IPS-18a (cell line): ENCODE measurements around the gene NOTUM.

ENCODE experiments used
- H3K27ac ChIP-seq: one replicate; pipeline ENCODE4 v1.5.1; 2013; ENCODE audit warnings: low read length
- H3K27me3 ChIP-seq: one replicate; pipeline ENCODE4 v1.6.1; 2013; ENCODE audit warnings: mild to moderate bottlenecking, low read length; ENCODE audit not compliant: control insufficient read depth, insufficient read depth
- H3K36me3 ChIP-seq: one replicate; pipeline ENCODE4 v1.6.1; 2013; ENCODE audit warnings: low read depth, low read length; ENCODE audit not compliant: control insufficient read depth
- H3K4me1 ChIP-seq: one replicate; pipeline ENCODE4 v1.6.1; 2013; ENCODE audit warnings: low read depth, low read length; ENCODE audit not compliant: control insufficient read depth
- H3K4me3 ChIP-seq: one replicate; pipeline ENCODE4 v1.5.1; 2013; ENCODE audit warnings: low read length
- H3K9ac ChIP-seq: one replicate; pipeline ENCODE4 v1.6.1; 2013; ENCODE audit warnings: mild to moderate bottlenecking, low read length, moderate library complexity
- H3K9me3 ChIP-seq: one replicate; pipeline ENCODE4 v1.6.1; 2013; ENCODE audit warnings: low read depth, low read length; ENCODE audit not compliant: control insufficient read depth

The NOTUM gene

DNA sequence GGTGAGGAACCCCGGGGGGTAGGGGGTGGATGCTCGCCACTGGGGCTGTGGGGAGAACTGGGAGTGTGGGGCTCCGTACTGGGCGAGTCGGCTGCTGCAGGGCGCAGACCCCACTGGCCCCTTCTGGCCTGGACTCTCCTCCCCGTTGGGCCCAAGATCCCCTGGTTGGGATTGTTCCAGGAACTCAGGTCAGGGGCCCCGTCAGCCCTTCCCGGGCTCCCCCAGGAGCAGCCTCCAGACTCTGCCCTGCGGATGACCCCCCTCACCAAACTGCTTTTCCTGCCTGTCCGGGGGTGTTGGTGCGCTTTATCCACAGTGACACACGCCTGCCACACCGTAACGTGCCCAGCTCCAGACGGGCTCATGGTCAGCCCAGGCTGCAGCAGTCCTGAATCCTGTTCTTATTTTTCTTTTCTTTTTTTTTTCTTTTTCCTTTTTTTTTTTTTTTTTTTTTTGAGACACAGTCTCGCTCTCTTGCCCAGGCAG, 40.6 kb upstream of the NOTUM start:
- H3K4me1 ChIP-seq, result no peaks in the 10 kb centered on the region
- H3K36me3 ChIP-seq, result no peaks in the 10 kb centered on the region
- H3K27ac ChIP-seq, result no peak overlapping the region
- no peaks in the 10 kb centered on the region for H3K27me3 ChIP-seq
- H3K9ac ChIP-seq, result no peak overlapping the region
- no peaks in the 10 kb centered on the region for H3K9me3 ChIP-seq
- no peak overlapping the region for H3K4me3 ChIP-seq

DNA sequence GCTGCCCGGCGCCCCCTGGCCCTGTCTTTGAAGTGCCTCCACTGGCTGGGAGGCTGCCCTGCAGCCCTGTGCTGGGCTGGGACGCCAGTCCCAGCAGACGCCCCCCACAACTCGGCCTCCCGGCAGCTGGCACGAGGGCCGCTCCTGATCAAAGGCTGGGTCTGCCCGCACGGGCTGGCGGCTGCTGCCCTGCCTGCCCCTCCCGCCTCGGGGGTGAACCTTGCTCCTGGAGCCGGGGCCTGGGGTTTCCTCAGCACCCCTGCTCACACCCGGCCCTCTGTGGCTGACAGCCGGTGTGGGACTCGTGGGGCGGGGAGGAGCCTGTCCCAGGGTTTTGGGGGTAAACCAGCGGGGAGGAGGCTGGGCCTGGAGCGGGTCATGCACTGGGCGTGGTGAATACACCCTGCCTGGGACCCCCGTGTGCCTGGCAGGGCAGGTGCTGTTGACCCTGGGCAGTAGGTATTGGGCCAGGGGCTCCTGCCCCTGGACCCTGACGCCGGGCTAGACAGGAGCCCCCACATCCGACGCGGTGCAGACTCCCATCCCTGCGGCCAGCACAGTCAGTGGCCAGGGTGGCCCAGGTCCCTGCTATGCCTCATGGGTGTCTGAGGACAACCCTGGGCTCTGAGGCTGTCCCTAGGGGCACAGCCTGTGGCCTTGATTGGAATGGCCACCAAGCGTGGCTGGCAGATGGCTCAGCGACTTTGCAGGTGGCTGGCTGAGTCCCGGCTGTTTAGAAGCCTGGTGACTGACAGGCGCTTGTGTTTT, 40.0 kb upstream of the NOTUM start:
- H3K9ac ChIP-seq, result no peak overlapping the region
- no peaks in the 10 kb centered on the region for H3K36me3 ChIP-seq
- H3K27ac ChIP-seq, result no peak overlapping the region
- H3K27me3 ChIP-seq, result no peaks in the 10 kb centered on the region
- H3K9me3 ChIP-seq, result no peaks in the 10 kb centered on the region
- H3K4me3 ChIP-seq, result no peak overlapping the region
- H3K4me1 ChIP-seq, result no peaks in the 10 kb centered on the region

DNA sequence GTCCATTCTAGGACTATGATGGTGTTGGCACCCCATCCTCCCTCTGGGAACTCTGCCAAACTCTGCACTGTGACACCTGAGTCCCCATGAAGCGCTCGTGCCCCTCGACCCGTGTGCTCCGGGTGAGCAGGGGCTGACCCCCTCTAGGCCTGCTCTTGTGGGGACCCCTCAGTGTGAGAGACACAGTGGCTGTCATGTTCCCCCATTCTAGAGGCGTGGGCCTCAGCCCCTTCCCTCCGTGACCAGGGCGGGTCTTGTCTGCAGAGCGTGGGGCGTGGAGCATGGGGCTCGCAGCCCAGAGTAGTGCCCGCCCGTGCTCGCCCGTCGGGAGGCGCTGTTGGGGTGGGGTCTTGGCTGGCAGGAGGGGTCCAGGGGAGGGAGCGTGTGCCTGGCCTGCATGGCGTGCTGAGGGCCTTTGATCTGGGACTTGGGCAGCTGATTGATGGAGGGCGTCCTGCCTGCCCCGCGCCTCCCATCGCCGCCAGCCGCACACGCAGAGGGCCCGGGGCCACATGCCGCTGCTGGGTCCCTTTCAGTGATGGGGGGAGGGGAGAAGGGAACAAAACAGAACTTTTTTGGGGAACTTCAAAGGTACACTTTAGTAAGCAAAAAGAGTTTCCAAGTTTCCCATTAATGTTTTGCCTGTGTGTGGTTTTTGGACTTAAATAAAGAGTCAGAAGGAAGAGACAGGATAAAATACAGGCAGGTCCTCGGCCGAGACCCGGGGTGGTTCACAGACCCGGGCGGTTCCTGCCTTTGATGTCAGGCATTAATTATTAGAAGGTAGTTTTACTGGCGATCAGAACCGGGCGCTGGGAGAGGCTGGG, 39.2 kb upstream of the NOTUM start:
- no peak overlapping the region for H3K4me3 ChIP-seq
- H3K4me1 ChIP-seq, result no peaks in the 10 kb centered on the region
- H3K9me3 ChIP-seq, result no peaks in the 10 kb centered on the region
- no peaks in the 10 kb centered on the region for H3K27me3 ChIP-seq
- H3K27ac ChIP-seq, result no peak overlapping the region
- H3K36me3 ChIP-seq, result no peaks in the 10 kb centered on the region
- H3K9ac ChIP-seq, result no peak overlapping the region

DNA sequence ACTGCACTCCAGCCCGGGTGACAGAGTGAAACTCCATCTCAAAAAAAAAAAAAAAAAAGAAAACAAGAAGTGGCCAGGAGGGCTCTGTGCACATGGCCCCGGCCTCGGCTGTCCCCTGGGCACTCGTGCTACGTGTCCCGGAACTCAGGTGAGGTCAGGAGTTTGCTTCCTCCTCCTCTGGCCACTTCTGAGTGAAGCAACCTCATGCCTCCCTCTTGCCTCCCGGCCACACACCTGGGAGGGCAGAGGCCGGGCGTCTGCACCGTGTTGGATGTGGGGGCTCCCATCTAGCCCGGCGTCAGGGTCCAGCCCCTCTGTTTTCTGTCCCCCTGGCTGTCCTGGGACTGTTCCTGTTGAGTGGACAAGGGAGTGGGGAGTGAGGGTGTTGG, 38.6 kb upstream of the NOTUM start:
- Histone ChIP-seq H3K27me3 (no peaks in the 10 kb centered on the region), H3K27ac (no peak overlapping the region), H3K4me3 (no peak overlapping the region), H3K9me3 (no peaks in the 10 kb centered on the region), H3K4me1 (no peaks in the 10 kb centered on the region), H3K9ac (no peak overlapping the region), H3K36me3 (no peaks in the 10 kb centered on the region)

DNA sequence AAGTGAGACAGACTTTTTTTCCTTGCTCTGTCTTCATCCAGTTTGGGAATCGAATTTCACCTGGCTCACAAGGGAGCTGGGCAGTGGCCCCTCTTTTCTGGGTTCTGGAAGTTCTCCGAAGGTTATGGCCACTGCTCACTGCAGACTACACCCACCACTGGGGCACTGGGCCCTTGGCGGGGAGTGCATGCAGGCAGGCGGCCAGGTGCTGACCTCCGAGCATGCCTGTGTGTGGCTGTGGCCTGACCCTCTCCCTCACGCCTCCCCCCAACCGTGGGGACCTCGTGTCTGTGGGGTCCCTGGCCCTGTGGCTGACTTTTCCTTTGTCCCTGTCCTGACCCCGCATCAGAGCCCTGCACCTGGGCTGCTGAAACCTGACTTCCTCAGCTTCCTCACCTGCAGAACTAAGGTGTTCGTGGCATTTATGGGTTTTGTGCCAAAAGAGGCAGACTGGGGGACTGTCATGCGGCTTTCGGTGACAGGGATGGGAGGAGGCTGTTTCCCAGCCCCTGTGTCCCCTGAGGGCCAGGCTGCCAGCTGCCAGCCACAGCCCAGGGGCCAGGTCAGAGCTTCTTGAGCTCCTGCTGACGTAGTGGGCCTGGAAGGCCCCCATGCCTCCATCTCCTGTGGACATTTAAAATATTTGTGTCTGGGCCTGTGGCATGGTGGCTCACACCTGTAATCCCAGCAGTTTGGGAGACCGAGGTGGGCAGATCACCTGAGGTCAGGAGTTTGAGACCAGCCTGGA, 37.9 kb upstream of the NOTUM start:
- no peak overlapping the region for H3K4me3 ChIP-seq
- no peaks in the 10 kb centered on the region for H3K36me3 ChIP-seq
- no peak overlapping the region for H3K9ac ChIP-seq
- no peaks in the 10 kb centered on the region for H3K9me3 ChIP-seq
- H3K27ac ChIP-seq, result no peak overlapping the region
- H3K4me1 ChIP-seq, result no peaks in the 10 kb centered on the region
- H3K27me3 ChIP-seq, result no peaks in the 10 kb centered on the region

DNA sequence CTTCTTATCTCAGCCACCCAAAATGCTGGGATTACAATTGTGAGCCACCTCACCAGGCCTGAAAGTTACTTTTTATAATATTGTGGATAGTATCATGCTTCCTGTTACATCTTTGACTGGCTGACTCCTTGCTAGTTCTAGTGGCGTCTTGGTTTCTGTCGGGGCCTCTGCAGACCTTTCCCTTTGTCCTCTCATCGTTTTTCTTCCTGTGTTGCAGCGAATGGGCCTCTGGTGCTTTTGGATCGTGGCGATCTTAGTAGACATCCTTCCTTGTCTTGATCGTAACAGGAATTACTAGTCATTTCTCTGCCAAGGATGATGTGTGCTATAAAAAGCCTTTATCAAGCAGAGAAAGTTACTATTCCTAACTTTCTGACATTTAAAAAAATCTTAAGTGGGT, 37.2 kb upstream of the NOTUM start:
- Histone ChIP-seq H3K9ac (no peak overlapping the region), H3K27ac (no peak overlapping the region), H3K4me1 (peaks cover 3% of the 10 kb centered on the region), H3K9me3 (no peaks in the 10 kb centered on the region), H3K36me3 (no peaks in the 10 kb centered on the region), H3K4me3 (no peak overlapping the region), H3K27me3 (no peaks in the 10 kb centered on the region)

DNA sequence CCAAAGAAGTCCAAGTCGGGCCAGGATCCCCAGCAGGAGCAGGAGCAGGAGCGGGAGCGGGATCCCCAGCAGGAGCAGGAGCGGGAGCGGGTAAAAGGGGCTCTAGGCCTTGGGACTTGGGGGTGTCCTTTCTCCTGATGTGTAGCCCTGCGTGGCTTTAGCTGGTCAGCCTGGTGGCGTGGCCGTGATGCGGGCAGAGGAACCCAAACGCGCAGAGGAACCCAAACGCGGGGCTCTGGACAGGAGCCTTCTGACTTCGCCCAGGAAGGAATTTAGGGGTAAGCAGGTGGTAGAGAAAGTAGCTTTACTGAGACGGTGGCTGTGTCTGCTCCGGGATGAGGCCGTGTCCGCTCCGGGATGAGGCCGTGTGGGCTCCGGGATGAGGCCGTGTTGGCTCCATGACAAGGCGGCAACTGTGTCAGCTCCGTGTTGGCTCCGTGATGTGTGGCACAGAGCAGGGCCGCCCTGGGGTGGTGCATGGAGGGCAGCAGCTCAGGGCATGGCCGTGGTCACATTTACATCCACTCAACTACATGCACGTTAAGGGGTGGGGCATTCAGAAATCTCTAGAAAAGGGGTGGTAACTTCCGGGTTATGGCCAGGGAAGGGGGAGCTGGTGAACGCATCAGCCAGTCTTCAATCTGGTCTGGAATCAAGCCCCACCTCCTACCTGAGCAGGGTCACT, 35.9 kb upstream of the NOTUM start:
- Histone ChIP-seq H3K9me3 (no peaks in the 10 kb centered on the region), H3K27me3 (no peaks in the 10 kb centered on the region), H3K36me3 (no peaks in the 10 kb centered on the region), H3K27ac (no peak overlapping the region), H3K4me1 (peaks cover 14% of the 10 kb centered on the region), H3K4me3 (no peak overlapping the region), H3K9ac (no peak overlapping the region)

DNA sequence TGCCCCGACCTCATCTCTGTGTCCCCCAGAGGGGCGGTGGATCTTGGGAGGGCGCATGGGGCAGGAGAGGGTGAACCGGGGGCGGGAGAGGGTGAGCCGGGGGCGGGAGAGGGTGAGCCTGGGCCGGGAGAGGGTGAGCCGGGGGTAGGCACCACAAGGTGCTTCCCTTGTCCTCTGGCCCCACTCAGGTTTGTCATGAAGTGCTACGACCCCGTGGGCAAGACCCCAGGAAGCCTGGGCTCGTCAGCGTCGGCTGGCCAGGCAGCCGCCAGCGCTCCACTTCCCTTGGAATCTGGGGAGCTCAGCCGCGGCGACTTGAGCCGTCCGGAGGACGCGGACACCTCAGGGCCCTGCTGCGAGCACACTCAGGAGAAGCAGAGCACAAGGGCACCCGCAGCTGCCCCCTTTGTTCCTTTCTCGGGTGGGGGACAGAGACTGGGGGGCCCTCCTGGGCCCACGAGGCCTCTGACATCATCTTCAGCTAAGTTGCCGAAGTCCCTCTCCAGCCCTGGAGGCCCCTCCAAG, 35.3 kb upstream of the NOTUM start:
- Histone ChIP-seq H3K9ac (no peak overlapping the region), H3K36me3 (no peaks in the 10 kb centered on the region), H3K4me3 (no peak overlapping the region), H3K27me3 (no peaks in the 10 kb centered on the region), H3K4me1 (peaks cover 15% of the 10 kb centered on the region), H3K9me3 (no peaks in the 10 kb centered on the region), H3K27ac (no peak overlapping the region)

DNA sequence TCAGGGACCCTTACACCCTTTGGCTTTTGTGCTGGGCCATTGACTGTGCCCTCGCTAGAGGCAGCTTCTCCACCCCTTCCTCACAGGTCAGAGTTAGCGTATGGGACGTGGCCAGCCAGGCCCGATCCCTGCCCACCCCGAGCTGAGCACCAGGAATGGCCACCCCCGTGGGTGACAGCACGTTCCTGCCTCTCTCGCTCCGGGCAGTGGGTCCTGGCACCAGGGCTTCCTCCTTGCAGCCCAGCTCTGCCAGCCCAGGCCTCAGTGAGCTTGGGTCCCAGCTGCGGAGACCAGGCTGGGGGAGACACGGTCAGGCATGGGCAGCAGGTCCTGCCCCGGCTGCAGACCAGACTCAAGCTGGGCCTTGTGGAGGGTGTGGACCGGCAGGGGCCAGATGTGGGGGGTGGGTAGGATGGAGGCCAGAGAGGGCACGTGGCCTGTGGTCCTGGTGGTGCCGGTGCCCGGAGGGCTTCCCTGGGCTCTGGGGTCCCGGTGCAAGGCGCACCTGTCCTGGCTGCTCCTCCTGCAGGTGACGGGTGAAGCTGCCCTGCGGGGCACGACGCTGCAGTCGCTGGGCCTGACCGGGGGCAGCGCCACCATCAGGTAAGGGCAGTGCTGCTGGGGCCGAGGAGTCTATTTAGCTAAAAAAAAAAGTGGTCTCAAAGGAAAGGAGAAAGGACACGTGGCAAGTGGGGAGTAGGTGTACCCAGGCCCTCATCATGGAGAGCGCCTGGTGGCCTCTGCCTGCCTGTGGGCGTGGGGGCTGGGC, 34.7 kb upstream of the NOTUM start:
- peaks cover 18% of the 10 kb centered on the region for H3K4me1 ChIP-seq
- no peaks in the 10 kb centered on the region for H3K9me3 ChIP-seq
- no peaks in the 10 kb centered on the region for H3K27me3 ChIP-seq
- H3K4me3 ChIP-seq, result no peak overlapping the region
- no peaks in the 10 kb centered on the region for H3K36me3 ChIP-seq
- no peak overlapping the region for H3K27ac ChIP-seq
- H3K9ac ChIP-seq, result no peak overlapping the region

DNA sequence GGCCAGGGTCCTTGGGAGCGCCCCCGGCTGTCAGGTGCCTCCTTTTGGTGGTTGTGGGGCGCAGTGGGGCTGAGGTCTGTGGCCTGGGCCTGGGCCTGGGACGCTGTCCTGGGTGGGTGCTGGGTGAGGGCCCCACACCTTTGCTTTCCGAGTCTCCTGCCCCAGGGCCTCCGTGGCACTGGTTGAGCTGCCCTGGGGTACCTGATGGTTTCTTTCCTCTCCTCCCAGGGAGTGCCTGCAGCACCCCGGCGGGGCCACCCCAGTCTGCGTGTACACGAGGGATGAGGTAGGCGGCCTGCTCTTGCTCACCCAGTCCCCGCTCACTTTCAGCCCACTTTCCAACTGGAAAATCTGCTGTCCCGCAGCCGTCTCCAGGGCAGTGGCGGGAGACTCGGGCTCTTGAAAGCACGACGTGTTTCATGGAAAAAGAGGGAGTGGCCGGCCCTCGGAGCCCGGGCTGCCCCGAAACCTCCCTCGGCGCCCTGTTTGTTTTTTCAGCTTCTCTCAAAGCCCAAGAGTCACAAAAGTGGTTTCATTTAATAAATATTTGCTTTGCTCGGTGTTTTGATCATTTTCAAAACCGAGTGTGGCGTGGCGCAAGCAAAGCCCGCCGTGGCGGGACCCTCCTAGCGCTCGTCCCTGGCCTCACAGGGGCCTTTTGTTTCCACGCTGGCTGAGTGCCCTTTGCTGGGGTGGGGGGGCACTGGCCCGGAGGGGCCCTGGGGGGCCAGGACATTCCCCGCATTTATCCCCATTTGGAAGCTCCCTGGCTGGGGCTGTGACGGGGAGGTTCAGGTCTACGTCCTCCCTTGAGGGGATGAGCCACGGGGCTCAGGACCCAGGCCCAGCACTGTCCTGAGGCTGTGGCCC, 33.8 kb upstream of the NOTUM start:
- Histone ChIP-seq H3K9me3 (no peaks in the 10 kb centered on the region), H3K9ac (no peak overlapping the region), H3K4me3 (no peak overlapping the region), H3K27ac (no peak overlapping the region), H3K27me3 (no peaks in the 10 kb centered on the region), H3K36me3 (no peaks in the 10 kb centered on the region), H3K4me1 (peaks cover 20% of the 10 kb centered on the region)
